ENCODE results near the gene NOL9.
"Not testable (repeated sequence)": the region's sequence is repeated elsewhere in the genome, so short reads cannot be mapped to it uniquely, and the experiment has no call there.

NOL9 gene

GRCh38 chr1:6574025-6574620, 19.8 kb upstream of the NOL9 start:
- DNase-seq (ENCODE audit: low read depth in 2 of 3, low spot score in 1 of 3): no peak

GRCh38 chr1:6572653-6573383, 18.5 kb upstream of the NOL9 start:
- no peak for DNase-seq (ENCODE audit: low read depth in 2 of 3, low spot score in 1 of 3)

DNA sequence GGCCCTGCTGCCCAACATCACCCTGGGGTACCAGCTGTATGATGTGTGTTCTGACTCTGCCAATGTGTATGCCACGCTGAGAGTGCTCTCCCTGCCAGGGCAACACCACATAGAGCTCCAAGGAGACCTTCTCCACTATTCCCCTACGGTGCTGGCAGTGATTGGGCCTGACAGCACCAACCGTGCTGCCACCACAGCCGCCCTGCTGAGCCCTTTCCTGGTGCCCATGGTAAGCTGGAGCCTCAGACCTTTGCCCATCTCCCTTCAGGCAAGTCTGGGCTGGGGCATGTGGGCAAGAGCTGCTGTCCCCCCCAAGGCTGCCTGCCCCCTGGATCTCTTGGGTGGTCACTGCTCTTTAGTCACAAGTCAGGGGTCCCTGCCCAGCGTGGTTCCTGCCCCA, 16.7 kb upstream of the NOL9 start:
- DNase-seq (ENCODE audit: low read depth in 2 of 3, low spot score in 1 of 3): no peak

DNA sequence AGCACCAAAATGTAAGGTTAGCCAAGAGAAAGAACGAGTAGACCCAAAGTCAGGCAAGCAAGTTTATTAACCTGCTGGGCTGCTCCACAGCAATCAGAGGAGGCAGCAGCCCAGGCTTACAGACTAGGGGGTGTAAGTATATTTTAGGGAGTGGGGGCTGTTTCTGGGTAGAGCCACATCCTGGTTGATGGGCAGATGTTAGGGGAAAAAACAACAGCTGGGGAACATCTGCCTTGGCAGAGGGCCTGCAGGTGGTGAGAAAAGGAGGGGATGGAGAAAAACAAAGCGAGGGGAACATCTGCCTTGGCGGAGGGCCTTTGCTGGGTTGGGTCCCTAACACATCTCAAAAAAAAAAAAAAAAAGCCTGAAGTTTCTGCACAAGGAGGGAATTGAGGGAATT, 15.8 kb upstream of the NOL9 start:
- DNase-seq (ENCODE audit: low read depth in 2 of 3, low spot score in 1 of 3): no peak

GRCh38 chr1:6569033-6569432, 14.7 kb upstream of the NOL9 start:
- no peak for DNase-seq (ENCODE audit: low read depth in 2 of 3, low spot score in 1 of 3)

DNA sequence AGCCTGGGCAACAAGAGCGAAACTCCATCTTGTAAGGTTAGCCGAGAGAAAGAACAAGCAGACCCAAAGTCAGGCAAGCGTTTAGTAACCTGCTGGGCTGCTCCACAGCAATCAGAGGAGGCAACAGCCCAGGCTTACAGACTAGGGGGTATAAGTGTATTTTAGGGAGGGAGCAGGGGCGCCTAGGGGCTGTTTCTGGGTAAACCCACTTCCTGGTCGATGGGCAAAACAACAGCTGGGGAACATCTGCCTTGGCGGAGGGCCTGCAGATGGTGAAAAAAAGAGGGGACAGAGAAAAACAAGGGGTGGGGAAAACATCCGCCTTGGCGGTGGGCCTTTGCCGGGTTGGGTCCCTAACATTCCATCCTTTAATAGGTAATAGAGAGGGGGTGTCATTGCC, 6.0 kb upstream of the NOL9 start:
- DNase-seq (ENCODE audit: low read depth in 2 of 3, low spot score in 1 of 3): no peak

GRCh38 chr1:6559161-6559560, 4.8 kb upstream of the NOL9 start:
- DNase-seq (ENCODE audit: low read depth in 2 of 3, low spot score in 1 of 3): not testable (repeated sequence)

DNA sequence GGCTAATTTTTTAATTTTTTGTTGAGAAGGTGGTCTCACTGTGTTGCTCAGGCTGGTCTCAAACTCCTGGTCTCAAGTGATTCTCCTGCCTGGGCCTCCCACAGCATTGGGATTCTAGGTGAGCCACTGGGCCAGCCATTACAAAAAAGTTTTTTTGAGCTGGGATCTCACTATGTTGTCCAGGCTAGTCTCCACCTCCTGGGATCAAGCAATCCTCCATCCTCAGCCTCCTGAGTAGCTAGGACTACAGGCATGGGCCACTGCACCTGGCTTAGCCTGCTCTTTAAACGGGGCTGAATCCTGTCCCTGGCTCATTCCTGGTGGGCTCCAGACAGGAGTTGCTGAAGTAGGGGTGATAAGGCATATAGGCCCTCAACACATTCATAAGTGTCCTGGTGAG, 3.3 kb upstream of the NOL9 start:
- DNase-seq (ENCODE audit: low read depth in 2 of 3, low spot score in 1 of 3): no peak

- no peak for DNase-seq (ENCODE audit: low read depth in 2 of 3, low spot score in 1 of 3)
Observed at GRCh38 chr1:6554907-6555778, 830 bp upstream of the NOL9 start, which contains the start of gene TAS1R1. Gene TAS1R1, plus strand, starts transcription at chr1:6555307. Its CDS starts 67 bp downstream, at chr1:6555374.

- DNase-seq (ENCODE audit: low read depth in 2 of 3, low spot score in 1 of 3): no peak
Observed at GRCh38 chr1:6547301-6547700, 7.0 kb downstream of the NOL9 start.

GRCh38 chr1:6546326-6546725, 8.0 kb downstream of the NOL9 start:
- DNase-seq (ENCODE audit: low read depth in 2 of 3, low spot score in 1 of 3): no peak

DNA sequence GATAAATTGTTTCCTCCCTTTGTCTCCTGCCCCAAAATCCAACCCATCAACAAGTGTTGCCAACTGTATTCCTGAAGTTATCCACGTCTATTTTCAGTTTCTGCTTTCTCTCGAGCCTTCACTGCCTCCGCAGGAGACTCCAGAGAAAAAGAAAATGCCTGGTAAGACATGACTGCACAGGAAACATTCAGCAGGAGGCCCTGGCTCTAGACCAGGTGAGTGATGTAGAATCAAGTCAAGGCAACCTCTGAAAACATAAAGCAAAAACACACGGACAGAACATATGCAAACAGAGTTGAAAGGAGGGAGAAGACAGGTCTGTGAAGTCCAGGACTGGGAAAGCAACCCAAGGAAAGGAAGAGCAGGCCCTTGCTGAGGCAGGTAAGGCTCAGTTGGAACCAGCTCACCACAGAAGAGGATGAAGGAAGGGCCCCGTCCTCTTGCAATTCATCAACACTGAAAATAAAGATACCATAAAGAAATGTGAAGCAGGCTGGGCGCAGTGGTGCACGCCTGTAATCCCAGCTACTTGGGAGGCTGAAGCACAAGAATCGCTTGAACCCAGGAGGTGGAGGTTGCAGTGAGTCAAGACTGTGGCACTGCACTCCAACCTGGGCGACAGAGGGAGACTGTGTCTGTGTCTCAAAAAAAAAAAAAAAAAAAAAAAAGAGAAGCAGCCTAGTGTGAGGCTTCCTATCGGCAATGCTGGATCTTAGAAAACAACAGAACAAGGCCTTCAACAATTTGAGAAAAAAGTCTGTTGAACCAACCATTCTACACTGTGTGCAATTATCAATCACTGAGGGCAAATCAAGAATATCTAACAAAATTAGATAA, 8.8 kb downstream of the NOL9 start:
- DNase-seq (ENCODE audit: low read depth in 2 of 3, low spot score in 1 of 3): no peak

GRCh38 chr1:6544831-6545230, 9.5 kb downstream of the NOL9 start:
- DNase-seq (ENCODE audit: low read depth in 2 of 3, low spot score in 1 of 3): no peak

DNA sequence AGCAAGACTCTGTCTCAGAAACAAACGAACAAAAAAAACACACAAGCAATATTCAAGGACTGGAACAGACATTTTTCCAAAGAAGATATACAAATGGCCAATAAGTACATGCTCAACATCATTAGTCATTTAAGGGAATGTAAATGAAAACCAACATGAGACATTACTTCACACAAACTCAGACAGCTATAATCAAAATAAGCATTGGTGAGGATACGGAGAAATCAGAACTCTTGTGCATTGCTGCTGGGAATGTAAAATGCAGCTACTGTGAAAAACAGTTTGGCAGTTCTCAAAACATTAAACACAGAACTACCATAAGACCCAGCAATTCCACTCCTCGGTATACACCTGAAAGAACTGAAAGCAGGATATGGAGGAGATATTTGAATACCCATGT, 15.4 kb downstream of the NOL9 start:
- DNase-seq (ENCODE audit: low read depth in 2 of 3, low spot score in 1 of 3): no peak

GRCh38 chr1:6536291-6536690, 18.0 kb downstream of the NOL9 start:
- no peak for DNase-seq (ENCODE audit: low read depth in 2 of 3, low spot score in 1 of 3)

DNA sequence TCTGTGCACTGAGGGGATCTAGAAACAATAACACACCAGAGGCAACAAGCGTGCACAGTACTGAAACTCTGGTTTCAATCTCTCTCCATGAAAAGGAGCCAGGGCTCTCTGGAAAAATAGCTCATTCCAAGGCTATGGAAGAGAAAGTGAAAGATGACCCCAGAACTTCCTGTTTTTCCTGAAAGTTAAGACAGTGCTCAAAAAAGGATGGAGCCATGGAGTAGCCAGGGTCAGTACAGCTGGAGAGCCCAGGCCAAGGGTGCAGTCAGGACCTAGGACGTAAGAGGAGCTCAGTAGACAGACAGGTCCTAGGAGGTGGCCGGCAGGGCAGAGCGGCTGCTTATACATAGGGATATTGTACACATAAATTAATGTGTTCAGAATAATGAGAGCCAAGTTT, 19.1 kb downstream of the NOL9 start:
- no peak for DNase-seq (ENCODE audit: low read depth in 2 of 3, low spot score in 1 of 3)

- no peak for DNase-seq (ENCODE audit: low read depth in 2 of 3, low spot score in 1 of 3)
Observed at GRCh38 chr1:6534248-6534822, 20.0 kb downstream of the NOL9 start.

GRCh38 chr1:6531996-6532395, 22.3 kb downstream of the NOL9 start:
- DNase-seq (ENCODE audit: low read depth in 2 of 3, low spot score in 1 of 3): no peak

DNA sequence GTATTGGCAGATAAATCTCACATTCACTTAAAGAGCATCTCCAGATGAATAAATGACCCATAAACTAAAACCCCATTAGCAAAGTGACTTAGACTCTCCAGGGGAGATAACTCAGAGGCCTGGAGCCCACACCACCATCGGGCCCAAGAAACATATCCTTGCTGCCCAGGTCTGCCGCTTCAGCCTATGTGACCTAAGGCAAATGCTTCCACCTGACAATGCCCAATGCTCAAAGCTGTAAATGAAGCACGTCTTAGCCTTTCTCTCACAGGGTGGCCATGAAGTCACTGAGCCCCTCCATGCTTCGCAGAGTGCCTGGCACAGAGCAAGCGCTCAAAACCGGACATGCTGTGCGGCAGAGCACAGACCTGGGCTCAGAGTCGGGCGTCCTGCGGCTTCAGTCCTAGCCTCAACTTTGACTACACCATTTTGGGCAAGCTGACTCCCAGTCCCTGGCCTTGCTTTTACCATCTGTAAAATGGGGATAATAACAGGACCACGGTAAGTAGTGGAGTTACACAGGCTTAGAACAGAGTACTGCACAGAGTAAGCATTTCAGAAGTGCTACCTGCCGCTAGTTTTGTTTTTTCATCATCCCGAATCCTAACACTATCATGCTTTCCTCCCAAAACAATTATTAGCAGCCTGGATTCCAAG, 23.7 kb downstream of the NOL9 start:
- no peak for DNase-seq (ENCODE audit: low read depth in 2 of 3, low spot score in 1 of 3)

DNA sequence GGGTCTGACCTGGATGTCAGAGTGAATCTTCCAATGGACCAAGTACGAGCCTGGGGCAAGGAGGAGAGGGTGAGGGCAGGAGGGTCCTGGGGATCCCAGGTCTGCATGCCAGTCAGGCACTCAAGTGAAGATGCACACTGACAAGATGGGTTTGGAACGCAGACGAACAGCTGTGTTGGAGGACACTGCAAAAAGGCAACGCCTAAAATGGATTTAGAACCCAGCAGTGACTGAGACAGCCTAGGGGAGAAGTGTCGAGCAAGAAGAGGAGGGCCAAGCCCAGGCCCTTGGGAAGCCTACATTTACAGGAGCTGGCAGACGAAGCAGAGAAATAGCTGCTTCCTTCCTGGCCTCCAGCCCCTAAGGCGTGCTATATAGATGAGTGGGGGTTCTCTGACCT, 25.8 kb downstream of the NOL9 start:
- DNase-seq (ENCODE audit: low read depth in 2 of 3, low spot score in 1 of 3): no peak

Data from stimulated activated CD4-positive, alpha-beta T cell treated with anti-CD3 and anti-CD28 coated beads, Interleukin-12 subunit alpha, Interleukin-12 subunit beta, amount 100 ng/mL, for 48 hours (primary cell).